Hepatocyte (in vitro differentiated cells): ENCODE results near the gene CDR2L.

Source experiments
- CTCF ChIP-seq: fragments of 200-600 bp; sonication (generic); IDR thresholded peaks from 2 replicates; pipeline ENCODE4 v1.5.1; 2016; ENCODE audit warnings: antibody characterized with exemption, mild to moderate bottlenecking; ENCODE audit not compliant: poor library complexity
- EZH2 ChIP-seq: fragments of 200-600 bp; sonication (generic); IDR thresholded peaks from 2 replicates; pipeline ENCODE4 v1.6.1; 2016; ENCODE audit warnings: antibody characterized with exemption, mild to moderate bottlenecking, borderline replicate concordance

- no peak for TF ChIP-seq CTCF
- TF ChIP-seq EZH2: no peak
These were observed 43.5 kb upstream of the CDR2L start for GRCh38 chr17:74943808-74944522.
